Stimulated activated CD8-positive, alpha-beta memory T cell treated with anti-CD3 and anti-CD28 coated beads, Interleukin-15, amount 100 ng/mL, for 24 hours (primary cell): Measurements from ENCODE around the gene GSK3A.

Experiments
- DNase-seq: peaks from one replicate; pipeline ENCODE4 v3.0.0-alpha.2; 2020; ENCODE audit warnings: low read depth

The GSK3A gene

DNA sequence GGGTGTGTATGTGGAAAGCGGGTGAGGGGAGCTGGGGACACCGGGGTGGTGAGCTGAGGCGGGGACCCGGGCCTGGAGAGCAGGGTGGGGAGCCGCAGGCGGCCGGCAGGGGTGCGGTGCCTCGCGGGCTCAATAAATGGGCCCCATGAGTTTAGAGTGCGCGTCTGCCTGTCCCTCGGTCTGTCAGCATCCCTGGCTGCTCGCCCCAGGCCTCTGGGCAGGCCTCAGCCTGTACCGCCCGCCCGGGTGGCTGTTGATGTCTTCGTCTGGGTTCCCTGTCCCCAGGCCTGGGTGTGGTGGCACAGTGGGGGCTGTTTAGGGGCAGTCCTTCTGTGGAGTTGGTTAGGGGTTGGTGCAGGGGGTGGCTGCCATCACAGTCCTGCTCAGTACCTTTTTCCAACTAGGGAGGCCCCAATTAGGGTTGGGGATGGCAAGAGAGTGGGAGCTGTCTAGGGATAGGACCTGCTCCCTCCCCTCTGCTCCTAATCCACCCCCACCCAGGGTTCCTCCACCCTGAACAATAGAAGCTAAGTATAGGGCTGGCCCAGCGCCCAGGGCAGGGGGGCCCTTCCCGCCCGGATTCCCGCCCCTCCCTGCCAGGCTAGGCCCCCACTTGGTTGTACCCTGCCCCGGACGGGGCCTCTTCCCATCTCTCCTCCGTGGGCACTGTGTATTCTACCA, 38.9 kb upstream of the GSK3A start:
- no peak for DNase-seq

DNA sequence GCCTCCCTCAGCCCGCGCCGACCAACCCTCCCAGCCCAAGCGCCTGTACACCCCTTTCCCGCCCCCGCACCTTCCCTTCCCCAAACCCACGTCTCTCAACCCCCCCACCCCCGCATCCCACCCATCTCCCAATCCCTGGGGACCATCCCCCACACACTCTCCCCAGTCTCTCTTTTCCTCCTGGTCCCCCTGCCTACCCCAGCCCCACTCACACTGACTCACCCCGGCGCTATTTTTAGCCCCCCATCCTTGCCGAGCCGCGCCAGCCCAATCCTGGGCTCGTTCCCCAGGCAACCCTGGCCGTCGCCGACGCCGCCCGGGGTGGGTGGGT, 38.4 kb upstream of the GSK3A start:
- no peak for DNase-seq

DNA sequence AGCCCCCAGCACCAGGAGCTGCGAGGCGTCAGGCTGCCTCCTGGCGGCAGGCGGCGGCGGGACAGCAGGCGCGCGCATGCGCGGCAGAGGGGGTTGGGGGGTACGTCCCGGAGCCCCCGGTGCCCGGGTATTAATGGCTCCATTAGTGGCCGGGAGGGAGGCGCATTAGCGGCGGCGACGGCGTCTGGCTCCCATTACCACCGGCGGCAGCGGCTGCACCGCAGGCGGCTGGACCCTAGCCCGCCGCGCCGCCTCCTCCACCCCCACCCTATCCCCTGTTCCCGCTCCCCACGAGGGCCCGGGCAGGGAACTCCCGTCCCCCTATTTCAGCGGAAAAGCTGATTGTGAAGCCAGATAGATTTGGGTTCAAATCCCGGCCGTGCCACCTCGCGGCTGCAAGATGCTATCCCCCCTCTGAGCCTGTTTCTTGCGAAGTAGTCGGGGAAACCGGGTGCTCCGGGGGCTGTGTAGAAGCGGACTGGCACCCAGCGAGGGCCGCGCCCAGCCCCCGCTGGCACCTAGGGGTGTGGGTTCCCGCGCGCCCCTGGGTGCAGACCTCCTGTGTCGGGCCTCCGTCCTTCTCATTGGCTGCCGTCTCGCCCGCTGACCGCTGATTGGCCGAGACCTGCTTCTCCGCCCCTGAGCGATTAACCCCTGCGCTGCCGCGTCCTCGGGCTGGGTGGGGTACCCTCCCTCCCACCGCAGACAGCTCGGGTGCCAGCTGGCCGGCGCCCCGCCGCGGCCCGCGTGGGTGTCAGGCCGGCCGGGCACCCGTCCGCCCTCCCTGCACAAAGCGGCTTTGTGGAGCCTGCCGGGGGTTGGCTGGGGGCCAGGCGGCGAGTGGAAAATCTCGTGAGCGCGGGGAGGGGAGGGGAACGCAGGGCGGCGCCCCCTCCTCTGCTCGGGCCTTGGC, 37.8 kb upstream of the GSK3A start:
- peak; percentile 69 for DNase-seq

DNA sequence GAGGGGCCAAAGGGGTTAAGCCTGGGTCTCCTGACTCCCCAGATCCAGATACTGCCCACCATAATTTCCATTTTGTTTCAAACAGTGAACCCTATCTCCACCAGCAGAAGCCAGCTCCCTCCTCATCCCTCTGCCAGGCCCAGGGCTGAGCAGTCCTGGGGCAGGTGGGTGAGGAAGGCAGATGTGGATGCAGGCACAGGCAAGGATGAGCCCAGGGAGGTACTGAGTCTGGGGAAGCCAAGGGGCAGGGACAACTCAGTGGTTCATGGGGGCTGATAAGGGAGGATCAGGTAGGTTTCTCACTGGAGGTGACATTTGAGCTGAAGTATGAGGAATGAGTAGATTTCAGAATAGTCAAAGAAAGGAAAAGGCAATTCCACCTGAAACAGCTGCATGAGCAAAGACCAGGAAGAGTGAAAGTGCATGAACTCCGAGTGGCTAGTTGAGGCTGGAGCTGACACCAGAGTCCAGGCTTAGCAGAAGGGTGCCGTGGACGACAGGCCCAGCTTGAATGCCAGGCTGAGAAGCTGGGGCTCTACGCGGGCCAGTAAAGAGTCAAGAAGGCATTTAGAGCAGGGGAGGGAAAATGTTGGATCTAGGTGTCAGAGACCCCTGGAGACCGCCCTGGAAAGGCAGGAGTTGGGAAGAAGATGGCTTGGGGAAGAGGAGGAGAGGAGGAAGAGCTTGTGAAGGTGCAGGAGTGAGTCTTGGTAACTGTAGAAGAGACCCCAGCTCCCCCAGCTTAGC, 36.9 kb upstream of the GSK3A start:
- no peak for DNase-seq

DNA sequence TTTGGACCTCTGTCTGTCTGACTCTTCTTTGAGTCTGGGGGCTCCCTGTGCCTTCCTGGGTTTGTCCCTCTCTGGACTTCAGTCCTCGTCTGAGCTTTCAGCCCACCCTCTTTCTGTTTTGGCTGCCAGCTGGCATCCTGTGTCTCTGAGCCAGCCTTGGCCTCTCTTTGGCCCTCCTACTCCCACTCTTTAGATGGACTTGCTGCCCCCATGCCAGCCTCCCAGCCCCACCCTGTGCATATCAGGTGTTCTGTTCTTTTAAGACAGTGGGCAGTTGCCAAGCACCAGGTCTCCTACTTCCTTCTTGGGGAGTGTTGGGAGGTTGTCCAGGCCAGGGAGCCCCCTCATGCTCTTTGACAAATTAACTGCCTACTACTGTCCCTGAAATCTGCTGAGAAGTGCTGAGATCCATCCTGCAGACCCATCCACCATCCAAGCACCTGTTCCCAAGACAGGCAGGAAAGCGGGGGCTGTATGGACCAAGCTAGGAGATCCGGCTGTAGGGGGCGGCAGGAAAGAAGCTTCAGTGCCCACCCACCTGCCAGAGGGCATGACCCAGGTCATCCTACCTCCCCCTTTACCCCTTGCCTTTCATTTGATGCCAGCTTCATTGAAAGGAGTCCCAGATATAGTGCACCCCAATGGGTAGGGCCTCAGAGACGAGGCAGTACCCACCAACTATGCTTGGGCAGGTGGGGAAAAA, 36.2 kb upstream of the GSK3A start:
- no peak for DNase-seq

DNA sequence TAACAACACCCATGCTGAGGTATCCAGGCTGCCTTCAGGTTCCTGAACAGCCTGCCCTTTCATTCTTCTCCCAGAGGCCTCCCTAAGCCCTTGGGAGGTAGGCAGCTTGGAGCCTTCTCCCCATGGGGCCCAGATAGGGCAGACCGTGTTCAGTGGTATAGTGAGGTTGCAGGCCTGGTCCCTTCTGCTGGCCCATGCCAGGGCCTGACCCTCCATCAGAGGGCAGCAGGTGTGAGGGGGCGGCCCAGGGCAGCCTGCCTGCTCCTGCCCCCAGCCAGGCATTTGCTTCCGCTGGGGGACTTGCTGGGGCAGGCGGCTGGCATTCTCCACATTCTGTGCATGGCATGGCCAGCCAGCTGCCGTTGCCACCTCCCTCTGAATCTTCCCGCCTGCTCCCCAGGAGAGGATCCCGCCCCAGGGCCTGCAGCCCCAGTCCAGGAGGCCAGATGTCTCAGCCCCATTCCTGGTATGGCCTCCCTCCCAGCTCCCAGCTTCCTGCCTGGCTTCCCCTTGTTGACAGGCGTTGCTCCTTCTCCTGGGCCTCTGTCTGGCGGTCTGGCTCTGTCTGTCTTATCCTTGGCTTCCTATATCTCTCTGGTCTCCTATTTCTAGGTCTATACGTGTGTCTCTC, 35.5 kb upstream of the GSK3A start:
- no peak for DNase-seq

DNA sequence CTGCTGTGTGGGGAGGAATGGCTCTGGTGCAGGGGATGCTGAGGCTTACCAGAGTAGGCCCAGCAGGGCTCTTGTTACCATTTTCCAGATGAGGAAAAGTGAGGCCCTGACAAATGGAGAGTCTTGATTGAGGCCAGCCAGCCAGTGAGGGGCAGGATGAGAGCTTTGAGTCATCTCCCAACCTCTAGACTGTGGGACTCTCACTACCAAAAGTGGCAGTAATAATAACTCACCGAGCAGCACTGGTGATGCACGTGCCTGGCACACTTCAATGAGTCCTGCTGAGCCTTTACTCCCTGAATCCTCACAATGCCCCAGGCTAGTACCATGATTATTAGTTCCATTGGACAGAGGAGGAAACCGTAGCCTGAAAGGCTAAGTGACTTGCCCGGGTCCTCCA, 34.4 kb upstream of the GSK3A start:
- no peak for DNase-seq

DNA sequence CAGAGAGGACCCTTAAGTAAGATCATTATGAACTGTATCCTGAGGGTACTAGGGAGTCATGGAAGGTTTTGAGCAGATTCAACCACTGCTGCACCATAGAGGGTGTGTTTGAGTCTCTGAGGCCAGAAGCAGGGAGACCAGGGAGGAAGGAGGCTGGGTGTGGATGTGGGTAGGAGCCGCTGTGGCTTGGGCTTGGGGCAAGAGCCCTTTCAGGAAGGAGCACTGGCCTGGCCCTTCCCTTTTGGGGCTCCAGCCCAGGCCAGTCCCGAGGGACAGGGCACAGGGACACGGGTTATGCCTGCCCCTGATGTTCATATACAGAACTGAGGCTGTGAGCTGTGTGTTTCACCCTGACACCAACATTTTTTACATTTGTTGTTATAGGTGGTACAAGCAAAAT, 33.9 kb upstream of the GSK3A start:
- DNase-seq: no peak

DNA sequence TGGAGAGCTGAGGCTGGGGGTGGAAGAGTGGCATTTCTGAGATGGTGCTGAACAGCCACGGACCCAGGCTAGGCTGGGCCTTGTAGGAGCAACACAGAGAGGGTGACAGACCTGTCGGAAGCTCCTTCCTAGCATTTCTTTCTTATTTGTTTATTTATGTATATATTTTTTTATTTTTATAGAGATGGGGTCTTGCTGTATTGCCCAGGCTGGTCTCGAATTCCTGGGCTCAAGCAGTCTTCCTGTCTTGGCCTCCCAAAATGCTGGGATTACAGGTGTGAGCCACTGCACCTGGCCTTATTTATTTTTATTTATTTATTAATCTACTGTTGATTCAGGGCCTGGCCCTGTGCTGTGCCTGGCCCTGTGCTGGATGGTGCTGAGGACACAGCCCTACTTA, 33.1 kb upstream of the GSK3A start:
- no peak for DNase-seq

DNA sequence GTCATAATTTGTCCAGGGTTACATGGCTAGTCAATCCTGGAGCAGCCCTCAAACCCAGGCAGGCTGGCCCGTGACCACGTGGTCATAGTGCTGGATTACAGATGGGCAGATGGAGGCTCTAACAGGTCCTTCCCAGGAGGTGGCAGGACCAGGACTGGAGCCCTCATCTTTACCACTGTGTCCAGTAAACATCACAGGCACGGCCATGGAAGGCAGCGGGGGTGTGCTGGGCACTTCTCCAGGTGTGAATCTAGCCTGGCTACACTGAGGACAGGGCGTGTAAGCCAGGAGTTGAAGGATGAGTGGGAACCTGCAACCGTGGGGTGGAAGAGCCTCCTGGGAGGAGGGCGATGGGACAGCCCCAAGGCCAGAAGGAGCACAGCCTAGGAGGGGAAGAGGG, 32.7 kb upstream of the GSK3A start:
- DNase-seq: no peak

DNA sequence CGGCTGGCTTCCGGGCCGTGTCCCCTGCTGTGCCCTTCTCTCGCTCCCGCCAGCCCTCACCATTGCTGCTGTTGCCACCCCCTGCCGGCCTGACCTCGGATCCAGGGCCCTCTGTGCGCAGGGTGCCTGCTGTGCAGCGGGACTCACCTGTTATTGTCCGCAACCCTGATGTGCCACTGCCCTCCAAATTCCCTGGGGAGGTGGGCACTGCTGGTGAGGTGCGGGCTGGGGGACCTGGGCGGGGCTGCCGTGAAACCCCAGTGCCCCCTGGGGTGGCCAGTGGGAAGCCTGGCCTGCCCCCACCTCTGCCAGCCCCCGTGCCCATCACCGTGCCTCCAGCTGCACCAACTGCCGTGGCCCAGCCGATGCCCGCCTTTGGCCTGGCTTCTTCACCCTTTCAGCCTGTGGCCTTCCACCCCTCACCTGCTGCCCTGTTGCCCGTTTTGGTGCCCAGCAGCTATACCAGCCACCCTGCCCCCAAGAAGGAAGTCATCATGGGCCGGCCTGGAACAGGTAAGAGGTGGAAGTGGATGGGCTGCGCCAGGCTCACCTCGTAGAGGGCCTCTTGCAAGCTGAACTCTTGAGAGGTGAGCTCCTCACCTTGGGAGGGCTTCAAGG, 31.8 kb upstream of the GSK3A start:
- DNase-seq: no peak

DNA sequence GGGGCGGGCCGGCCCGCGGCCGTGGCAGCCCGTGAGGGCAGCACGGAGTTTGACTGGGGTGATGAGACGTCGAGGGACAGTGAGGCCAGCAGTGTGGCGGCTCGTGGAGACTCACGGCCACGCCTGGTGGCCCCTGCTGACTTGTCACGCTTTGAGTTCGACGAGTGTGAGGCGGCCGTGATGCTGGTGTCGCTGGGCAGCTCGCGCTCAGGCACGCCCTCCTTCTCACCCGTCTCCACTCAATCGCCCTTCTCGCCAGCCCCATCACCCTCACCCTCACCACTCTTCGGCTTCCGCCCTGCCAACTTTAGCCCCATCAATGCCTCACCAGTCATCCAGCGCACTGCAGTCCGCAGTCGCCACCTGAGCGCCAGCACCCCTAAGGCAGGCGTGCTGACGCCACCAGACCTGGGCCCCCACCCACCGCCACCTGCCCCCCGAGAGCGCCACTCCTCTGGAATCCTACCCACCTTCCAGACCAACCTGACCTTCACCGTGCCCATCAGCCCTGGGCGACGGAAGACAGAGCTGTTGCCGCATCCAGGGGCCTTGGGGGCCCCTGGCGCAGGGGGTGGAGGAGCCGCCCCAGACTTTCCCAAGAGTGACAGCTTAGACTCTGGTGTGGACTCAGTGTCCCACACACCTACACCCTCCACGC, 31.1 kb upstream of the GSK3A start:
- DNase-seq: no peak

DNA sequence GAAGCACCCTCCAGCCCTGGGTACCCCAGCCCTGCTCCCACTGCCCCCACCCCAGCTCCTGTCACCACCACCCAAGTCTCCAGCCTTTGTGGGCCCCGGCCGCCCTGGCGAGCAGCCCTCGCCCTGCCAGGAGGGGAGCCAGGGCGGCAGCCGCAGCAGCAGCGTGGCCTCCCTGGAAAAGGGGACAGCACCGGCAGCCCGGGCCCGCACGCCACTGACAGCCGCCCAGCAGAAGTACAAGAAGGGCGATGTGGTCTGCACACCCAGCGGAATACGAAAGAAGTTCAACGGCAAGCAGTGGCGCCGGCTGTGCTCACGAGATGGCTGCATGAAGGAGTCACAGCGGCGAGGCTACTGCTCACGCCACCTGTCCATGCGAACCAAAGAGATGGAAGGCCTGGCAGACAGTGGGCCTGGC, 30.6 kb upstream of the GSK3A start:
- DNase-seq: no peak

DNA sequence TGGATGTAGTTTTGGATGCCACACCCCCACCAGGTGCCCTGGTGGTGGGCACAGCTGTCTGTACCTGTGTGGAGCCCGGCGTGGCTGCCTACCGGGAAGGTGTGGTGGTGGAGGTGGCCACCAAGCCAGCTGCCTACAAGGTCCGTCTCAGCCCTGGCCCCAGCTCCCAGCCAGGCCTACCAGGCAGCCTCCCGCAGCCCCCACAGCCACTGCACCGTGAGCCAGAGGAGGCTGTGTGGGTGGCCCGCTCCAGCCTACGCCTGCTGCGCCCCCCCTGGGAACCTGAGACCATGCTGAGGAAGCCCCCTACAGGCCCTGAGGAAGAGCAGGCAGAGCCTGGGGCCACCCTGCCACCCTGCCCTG, 30.1 kb upstream of the GSK3A start:
- DNase-seq: no peak

DNA sequence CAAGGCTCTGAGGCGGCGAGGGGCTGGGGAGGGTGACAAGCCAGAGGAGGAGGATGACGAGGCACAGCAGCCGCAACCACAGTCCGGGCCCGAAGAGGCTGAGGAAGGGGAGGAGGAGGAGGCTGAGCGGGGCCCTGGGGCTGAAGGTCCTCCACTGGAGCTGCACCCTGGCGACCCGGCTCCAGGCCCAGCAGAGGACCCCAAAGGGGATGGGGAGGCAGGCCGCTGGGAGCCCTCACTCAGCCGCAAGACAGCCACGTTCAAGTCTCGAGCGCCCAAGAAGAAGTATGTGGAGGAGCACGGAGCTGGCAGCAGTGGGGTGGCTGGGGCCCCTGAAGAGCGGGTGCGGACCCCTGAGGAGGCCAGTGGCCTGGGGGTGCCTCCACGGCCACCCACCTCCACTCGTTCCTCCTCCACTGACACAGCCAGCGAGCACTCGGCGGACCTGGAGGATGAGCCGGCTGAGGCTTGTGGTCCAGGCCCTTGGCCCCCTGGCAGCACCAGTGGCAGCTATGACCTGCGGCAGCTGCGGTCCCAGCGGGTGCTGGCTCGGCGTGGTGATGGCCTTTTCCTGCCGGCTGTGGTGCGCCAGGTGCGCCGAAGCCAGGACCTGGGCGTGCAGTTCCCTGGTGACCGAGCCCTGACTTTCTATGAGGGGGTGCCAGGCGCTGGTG, 29.6 kb upstream of the GSK3A start:
- no peak for DNase-seq

DNA sequence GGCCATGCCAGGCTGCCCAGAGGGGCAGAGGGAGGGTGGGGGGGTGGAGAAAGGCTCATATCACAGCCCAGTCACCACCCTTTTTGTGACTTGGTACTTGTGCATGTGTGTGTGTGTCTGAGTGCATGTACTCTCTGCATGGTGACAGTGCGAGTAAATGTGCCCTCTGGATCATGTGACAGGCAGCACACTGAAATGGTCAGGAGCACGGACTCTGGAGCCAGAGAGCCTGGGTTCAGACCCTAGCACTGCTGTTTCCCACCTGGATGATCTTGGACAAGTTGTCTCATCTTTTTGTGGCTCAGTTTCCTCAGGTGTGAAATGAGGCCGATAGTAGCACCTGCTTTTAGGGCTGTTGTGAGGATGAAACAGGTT, 28.6 kb upstream of the GSK3A start:
- DNase-seq: no peak

DNA sequence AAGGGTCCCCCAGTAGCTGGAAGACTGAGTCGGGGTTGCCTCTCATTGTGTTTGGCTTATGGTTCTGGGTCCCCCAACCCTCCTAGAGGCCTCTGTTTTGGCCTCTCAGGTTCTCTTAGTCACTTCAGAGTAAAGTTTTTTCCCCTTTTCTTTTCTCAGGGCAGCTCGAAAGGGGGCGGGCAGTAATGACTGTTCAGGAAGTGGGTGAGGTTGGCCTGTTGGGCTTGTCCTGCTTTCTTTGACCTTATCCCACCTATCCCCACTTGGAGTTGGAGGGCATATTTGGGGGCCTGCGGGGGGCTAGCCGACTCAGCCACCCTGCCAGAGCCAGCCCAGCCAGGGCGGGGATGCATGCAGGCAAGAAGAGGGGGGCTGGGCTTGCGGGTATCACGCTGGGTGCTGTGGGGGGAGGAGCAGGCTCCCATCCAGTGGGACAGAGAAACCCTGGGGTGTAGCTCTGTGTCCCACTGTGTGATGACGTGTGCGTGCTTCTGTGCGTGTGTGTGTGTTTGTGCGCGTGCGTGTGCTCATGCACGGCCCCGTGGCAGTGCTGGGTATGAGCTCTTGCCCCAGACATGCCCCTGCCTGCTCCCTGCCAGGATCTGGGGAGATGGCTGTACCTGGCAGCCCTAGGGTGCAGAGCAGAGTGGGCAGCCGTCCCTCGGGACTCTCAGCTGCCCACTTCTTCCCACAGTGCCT, 28.1 kb upstream of the GSK3A start:
- DNase-seq: peak; percentile 23

DNA sequence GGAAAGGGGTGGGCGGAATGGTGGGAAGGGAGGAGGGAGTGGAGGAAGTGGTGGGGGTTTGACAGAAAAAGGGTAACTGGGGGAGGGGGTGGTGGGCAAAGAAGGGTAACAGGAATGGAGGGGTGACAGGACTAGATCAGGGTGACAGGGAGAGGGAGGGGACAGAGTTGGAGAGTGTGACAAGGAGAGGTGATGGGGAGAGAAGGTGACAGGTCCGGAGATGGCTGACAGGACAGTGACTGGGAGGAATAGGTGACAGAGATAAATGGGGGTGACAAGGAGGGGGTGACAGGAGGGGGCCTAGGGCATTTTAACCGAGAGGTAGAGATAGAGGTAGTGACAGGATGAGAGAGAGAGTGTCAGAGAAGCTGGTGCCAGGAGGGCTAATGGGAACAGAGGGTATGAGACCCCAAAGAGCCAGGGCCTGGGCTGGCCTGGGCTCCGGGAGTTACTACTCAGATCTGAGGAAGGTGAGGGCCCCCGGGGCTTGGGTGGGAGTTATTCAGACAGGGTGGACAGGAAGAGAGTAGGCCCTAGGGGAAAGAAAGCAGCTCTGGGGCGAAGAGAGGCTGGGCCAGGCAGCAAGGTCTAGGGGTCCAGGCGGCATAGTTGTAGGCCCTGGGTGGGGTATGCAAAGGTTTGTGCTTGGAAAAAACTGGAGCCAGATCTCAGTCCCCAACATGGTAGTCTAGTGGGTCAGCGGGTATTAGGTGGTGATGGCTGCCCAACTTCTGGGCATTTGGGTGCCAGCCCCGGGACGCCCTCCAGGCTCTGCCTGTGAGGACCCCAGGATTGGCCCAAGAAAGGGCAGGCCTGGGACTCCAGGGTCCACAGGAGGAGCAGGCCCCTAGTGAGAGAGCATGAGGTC, 27.3 kb upstream of the GSK3A start:
- DNase-seq: no peak
